Fibroblast of skin of left biceps (primary cell): ENCODE data around the gene WDR17.
"Not testable (repeated sequence)": the region's sequence is repeated elsewhere in the genome, so short reads cannot be mapped to it uniquely, and the experiment has no call there.

Source experiments
- DNase-seq, 2 experiments: peaks; one replicate each; pipeline ENCODE4 v3.0.0-alpha.2; 2013; ENCODE audit warnings: low read depth in 2 of 2

Gene WDR17

DNA sequence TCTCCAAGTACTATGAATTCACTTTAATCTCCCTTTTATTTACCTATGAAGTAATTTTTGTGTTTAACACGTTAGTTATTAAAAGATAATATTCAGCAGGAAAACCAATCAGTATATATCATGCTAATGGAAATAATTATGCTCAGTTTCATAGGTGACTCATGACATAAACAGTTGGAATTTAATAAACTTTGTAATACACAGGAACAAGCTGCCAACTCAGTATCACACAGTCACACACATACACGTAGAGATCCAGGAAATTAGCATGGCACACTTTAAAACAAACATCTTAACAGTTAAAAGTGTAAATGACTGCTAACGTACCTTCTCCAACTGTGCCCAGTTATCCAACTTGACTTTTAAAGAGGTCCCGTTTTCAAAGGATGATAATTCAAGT, 127.5 kb downstream of the WDR17 start:
- DNase-seq: no peak

DNA sequence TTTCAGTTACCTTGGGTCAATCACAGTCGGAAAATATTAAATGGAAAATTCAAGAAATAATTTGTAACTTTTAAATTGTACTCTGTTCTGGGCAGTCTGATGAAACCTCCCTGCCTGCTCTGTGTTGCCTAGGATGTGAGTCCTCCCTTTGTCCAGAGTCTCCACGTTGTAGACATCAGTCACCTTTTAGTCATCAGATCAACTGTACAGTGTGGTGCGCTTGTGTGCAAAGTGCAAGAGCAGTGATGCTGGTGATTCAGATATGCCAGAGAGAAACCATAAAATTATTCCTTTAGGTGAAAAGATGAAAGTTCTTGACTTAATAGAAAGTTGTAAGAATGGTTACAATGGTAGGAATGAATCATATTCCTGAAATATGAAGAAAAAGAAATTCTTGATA, 128.3 kb downstream of the WDR17 start:
- no peak for DNase-seq

- DNase-seq: peak; percentile 66 to 74
These were observed 129.7 kb downstream of the WDR17 start, which contains the start of gene SPATA4 for GRCh38 chr4:176195184-176195978. SPATA4 (minus strand) TSS chr4:176195585; CDS start chr4:176195562, 23 bp downstream.

DNA sequence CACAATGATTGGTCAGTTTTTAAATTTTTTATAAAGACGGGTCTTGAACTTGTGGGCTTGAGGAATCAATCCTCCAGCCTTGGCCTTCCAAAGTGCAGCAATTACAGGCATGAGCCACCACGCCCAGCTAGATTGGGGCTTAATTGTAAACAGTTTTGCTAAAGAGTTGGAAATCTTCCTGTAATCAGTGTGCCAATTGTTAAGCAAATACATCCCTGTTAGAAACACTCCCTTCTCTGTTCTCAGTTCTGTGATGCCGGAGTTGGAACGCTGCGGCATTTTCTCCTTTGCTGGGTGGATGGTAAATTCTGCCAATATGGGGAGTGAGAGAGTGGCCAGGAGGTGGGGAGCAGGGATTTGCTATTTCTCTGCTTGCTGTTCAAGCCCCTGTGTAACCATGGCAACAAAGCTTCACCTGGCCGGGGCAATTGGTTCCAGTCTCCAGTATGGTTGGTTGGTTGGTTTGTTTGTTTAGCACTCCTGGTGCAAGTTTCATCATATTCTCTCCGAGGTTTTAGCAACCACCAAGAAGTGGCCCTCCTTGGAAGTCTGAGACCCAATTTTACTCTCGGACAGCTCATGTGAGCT, 132.8 kb downstream of the WDR17 start:
- no peak for DNase-seq

- no peak for DNase-seq
These were observed 139.7 kb downstream of the WDR17 start for GRCh38 chr4:176205299-176205698.

- no peak for DNase-seq
These were observed 142.2 kb downstream of the WDR17 start for GRCh38 chr4:176207839-176208238.

- DNase-seq: no peak
These were observed 143.9 kb downstream of the WDR17 start for GRCh38 chr4:176209535-176209934.

GRCh38 chr4:176210101-176210500, 144.5 kb downstream of the WDR17 start:
- no peak for DNase-seq

DNA sequence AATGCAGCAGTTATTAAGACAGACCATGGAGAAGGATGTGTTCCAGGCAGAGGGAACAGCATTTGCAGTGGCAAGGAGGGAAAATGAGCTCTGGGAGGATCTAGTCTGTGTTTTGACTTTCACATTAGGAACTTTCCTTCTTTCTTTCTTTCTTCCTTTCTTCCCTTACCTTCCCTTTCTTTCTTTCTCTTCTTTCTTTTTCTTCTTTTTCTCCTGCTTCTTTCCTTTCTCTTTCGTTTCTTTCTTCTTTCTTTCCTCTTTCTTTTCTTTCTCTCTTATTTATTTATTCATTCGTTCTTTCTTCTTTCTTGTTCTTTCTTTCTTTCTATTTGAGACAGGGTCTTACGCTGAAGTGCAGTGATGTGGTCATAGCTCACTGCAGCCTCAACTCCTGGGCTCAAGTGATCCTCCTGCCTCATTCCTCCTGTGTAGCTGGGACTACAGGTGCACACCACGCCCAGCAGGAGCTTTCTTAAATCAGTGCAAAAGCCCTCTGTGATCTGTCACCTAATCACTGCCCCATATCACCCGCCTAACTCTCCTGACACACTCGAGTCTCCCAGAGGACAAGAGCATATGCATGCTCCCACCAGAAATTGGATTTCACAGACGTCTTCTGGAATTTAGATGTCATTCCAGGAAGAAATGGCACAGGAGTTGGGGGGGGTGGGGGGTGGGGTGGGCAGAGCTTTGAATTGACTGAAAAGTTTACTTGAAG, 145.1 kb downstream of the WDR17 start:
- no peak for DNase-seq

GRCh38 chr4:176212351-176212750, 146.7 kb downstream of the WDR17 start:
- not testable (repeated sequence) for DNase-seq

DNA sequence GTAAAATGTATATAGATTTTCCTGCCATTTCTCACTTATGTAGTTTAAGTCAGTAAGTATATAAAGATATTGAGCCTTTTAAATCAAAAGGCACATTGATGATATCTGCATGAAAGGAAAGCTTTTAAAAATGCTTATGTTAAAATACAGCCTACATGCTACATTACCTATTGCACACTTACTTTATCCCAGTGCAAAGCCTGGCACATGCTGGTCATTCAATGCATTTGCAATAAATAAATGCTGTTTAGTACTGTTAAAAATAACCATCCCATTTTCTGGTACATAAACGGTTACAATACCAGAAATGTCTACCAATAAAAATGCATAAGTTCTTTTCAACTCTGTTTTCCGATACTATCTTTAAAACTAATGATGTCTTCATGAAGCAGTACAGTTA, 151.9 kb downstream of the WDR17 start:
- DNase-seq: no peak

DNA sequence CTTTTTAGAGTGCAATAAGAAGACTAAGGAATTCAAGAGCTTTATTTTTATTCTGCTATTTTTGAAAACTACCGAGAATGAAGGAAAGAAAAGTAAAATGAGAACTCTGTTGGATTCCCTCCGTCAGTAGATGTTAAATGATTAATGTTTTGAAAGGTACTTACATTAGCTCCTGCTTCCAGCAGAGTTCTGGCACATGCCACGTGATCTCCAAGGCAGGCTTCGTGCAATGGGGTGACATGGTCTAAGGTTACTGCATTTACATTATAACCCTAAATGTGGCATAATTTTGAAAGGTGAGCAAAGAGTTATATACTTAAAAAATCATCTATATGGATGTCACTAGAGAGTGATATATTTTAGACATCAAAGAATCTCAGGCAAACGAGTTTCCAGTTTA, 156.5 kb downstream of the WDR17 start:
- DNase-seq: no peak

DNA sequence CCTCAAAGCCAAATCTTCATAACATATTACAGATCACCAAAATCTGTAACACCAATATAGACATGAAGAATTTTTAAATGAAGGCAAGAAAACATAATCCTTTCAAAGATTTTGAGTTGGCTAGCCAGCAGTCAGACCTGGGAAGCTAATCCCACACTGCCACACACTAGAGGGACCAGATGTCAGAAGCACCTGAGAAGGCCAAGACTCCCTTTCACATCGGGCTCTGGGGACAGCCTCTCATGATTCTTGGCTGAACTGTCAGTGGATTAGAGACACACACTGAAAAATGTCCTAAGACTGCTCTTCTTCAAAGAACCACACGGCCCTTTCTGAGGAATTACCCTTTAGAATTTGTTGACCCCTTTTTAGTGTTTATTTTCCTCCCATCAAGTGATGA, 157.9 kb downstream of the WDR17 start:
- no peak for DNase-seq

DNA sequence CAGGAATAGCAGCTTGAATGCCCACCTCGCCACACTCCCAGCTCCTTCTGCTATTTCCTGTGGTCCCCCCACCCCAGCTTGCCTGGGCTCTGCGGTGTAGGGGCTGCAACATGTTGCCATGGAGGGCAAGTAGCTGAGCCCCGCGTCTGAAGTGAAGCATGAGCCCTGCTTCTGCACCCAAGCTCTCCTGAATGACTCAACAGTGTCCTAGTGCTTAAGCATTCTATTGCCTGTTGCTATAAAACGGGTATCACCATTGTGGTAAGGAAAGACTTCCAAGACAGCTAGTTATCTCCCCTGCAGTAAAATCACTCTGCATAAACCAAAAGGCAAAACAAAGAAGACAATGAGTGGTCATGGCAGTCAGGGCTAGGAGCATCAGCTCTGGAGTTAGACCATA, 161.1 kb downstream of the WDR17 start:
- DNase-seq: no peak

GRCh38 chr4:176229645-176230044, 164.0 kb downstream of the WDR17 start:
- no peak for DNase-seq
